Liver (tissue), 3 donors: Measurements from ENCODE around the gene AFAP1.

Experiments used
- ATF3 ChIP-seq: IDR thresholded peaks from 2 replicates; pipeline ENCODE4 v1.6.1; 2016; ENCODE audit warnings: antibody characterized with exemption
- CTCF ChIP-seq: fragments of 150-350 bp; IDR thresholded peaks from 2 replicates; pipeline ENCODE4 v1.5.1; 2017; ENCODE audit warnings: improper control_type of control experiment, low read depth, low read length; ENCODE audit not compliant: missing input control
- EGR1 ChIP-seq, 2 donors: IDR thresholded peaks; 2 replicates each; pipeline ENCODE4 v1.6.1; 2016 to 2018; ENCODE audit warnings: antibody characterized with exemption in 2 of 2, low read depth in 2 of 2
- HNF4A ChIP-seq, 2 donors: conservative IDR thresholded peaks; 2 replicates each; pipeline ENCODE4 v1.6.1; 2016; ENCODE audit warnings: antibody characterized with exemption in 2 of 2, mild to moderate bottlenecking in 2 of 2
- HNF4G ChIP-seq: IDR thresholded peaks from 2 replicates; pipeline ENCODE4 v1.6.1; 2016; ENCODE audit warnings: antibody characterized with exemption
- JUND ChIP-seq, 2 donors: IDR thresholded peaks; 2 replicates each; pipeline ENCODE4 v1.6.1; 2016; ENCODE audit warnings: antibody characterized with exemption in 2 of 2
- MAX ChIP-seq: IDR thresholded peaks from 2 replicates; pipeline ENCODE4 v1.6.1; 2016; ENCODE audit warnings: antibody characterized with exemption
- RAD21 ChIP-seq, 2 donors: IDR thresholded peaks; 2 replicates each; pipeline ENCODE4 v1.6.1; 2016; ENCODE audit warnings: antibody characterized with exemption in 2 of 2, mild to moderate bottlenecking in 2 of 2
- REST ChIP-seq: IDR thresholded peaks from 2 replicates; pipeline ENCODE4 v1.6.1; 2016; ENCODE audit warnings: antibody characterized with exemption, mild to moderate bottlenecking
- SP1 ChIP-seq: IDR thresholded peaks from 2 replicates; pipeline ENCODE4 v1.6.1; 2018; ENCODE audit warnings: antibody characterized with exemption, mild to moderate bottlenecking
- TAF1 ChIP-seq: conservative IDR thresholded peaks from 2 replicates; pipeline ENCODE4 v1.6.1; 2016; ENCODE audit warnings: antibody characterized with exemption, mild to moderate bottlenecking
- YY1 ChIP-seq: IDR thresholded peaks from 2 replicates; pipeline ENCODE4 v1.6.1; 2016; ENCODE audit warnings: antibody characterized with exemption, mild to moderate bottlenecking
- ZBTB33 ChIP-seq: IDR thresholded peaks from 2 replicates; pipeline ENCODE4 v1.6.1; 2016; ENCODE audit warnings: antibody characterized with exemption
- donor health status: healthy.
- donor health status: healthy.

GRCh38 chr4:7753931-7754465, 185.7 kb downstream of the AFAP1 start:
- TF ChIP-seq TAF1 (no peak), CTCF (no peak), RAD21 (IDR thresholded peaks at IDR 0.05) (no peak), JUND (IDR thresholded peaks at IDR 0.05) (no peak), SP1 (no peak), ATF3 (no peak), YY1 (no peak), MAX (no peak), REST (no peak), HNF4G (no peak), HNF4A (conservative IDR thresholded peaks at IDR 0.05) (no peak), ZBTB33 (no peak), EGR1 (IDR thresholded peaks at IDR 0.05; ENCODE audit: low read depth in 2 of 2) (no peak)
